GM12878 (cell line): ENCODE data around the gene CCDC88C. TPM values are rescaled to one million over a fixed set of nuclear protein-coding genes. Genes with fewer than 3 reads are reported as not detected.

Source experiments
- ATAC-seq: fragments of 200-7000 bp; cut with Tn5 transposase; 3 replicates; pipeline ENCODE4 v1.9.1; 2020; ENCODE audit warnings: mild to moderate bottlenecking, moderate library complexity
- BruUV-seq: library from RNA; stranded (reverse); fragments of 400-500 nt; replicated peaks from 2 replicates; lab custom pipeline; 2021; lab: Mats Ljungman, UMichigan
- CTCF ChIA-PET: fragments of 300-600 bp; sonication (Branson Sonifier 250); formaldehyde crosslinking; extraction: SDS; loops from one replicate; lab custom pipeline; 2021; ENCODE audit warnings: inconsistent platforms; lab: Yijun Ruan, JAX
- POLR2A ChIA-PET: fragments of 350-600 bp; formaldehyde crosslinking; extraction: SDS; loops from one replicate; lab custom pipeline; 2021; ENCODE audit warnings: inconsistent platforms; lab: Charles Lee
- RAD21 ChIA-PET: fragments of 300-600 bp; sonication (Branson Sonifier 250); formaldehyde crosslinking; loops from one replicate; lab custom pipeline; 2023; ENCODE audit warnings: antibody characterized with exemption; ENCODE audit not compliant: unreplicated experiment; lab: Charles Lee
- SMC1A ChIA-PET: fragments of 300-600 bp; sonication (Branson Sonifier 250); formaldehyde crosslinking; loops from one replicate; lab custom pipeline; 2023; ENCODE audit not compliant: unreplicated experiment, uncharacterized antibody; lab: Charles Lee
- DNase-seq: peaks from one replicate; pipeline ENCODE4 v3.0.0-alpha.2; 2011; ENCODE audit warnings: low read depth, low spot score
- FAIRE-seq: peaks from 3 replicates; lab custom pipeline; 2011; peaks lifted over from hg19 to GRCh38; lab: Jason Lieb, UNC
- H2AFZ ChIP-seq: 2 replicates; pipeline ENCODE4 v1.6.0; 2011; ENCODE audit warnings: low read depth, low read length, control low read depth; ENCODE audit not compliant: control insufficient read depth
- H3K27ac ChIP-seq: 2 replicates; pipeline ENCODE4 v1.5.1; 2011; ENCODE audit warnings: control low read depth; ENCODE audit not compliant: control insufficient read depth, insufficient read depth
- H3K27me3 ChIP-seq, 2 experiments: replicated peaks in 1 of 2; 2 replicates each; pipeline versions ENCODE4 v1.6.0 to v1.6.1; 2011; ENCODE audit warnings: low read length in 1 of 2; ENCODE audit not compliant: control insufficient read depth in 2 of 2, insufficient read depth in 2 of 2
- H3K36me3 ChIP-seq, 2 experiments: 2 replicates each; pipeline ENCODE4 v1.5.1; 2011; ENCODE audit warnings: low read length in 1 of 2; ENCODE audit not compliant: control insufficient read depth in 2 of 2, insufficient read depth in 2 of 2
- H3K4me1 ChIP-seq: 2 replicates; pipeline ENCODE4 v1.6.1; 2011; ENCODE audit warnings: mild to moderate bottlenecking, low read length, moderate library complexity, mixed read lengths; ENCODE audit not compliant: control insufficient read depth, insufficient read depth
- H3K4me2 ChIP-seq: 2 replicates; pipeline ENCODE4 v1.6.0; 2011; ENCODE audit warnings: control low read depth; ENCODE audit not compliant: control insufficient read depth, insufficient read depth
- H3K4me3 ChIP-seq: fragments of 200-600 bp; sonication (generic); 2 replicates; pipeline ENCODE4 v1.5.1; 2016
- H3K79me2 ChIP-seq: 2 replicates; pipeline ENCODE4 v1.6.0; 2011; ENCODE audit warnings: low read length; ENCODE audit not compliant: control insufficient read depth, insufficient read depth
- H3K9ac ChIP-seq: 2 replicates; pipeline ENCODE4 v1.8.0; 2011; ENCODE audit warnings: low read length, control low read depth, mixed read lengths; ENCODE audit not compliant: control insufficient read depth, insufficient read depth
- H3K9me3 ChIP-seq: replicated peaks from 3 replicates; pipeline ENCODE4 v1.5.1; 2011; ENCODE audit warnings: mild to moderate bottlenecking, low read length; ENCODE audit not compliant: control insufficient read depth, insufficient read depth
- H4K20me1 ChIP-seq: 2 replicates; pipeline ENCODE4 v1.6.0; 2011; ENCODE audit not compliant: control insufficient read depth, insufficient read depth
- BCL3 ChIP-seq: IDR thresholded peaks from 2 replicates; pipeline ENCODE4 v1.6.1; 2011; ENCODE audit warnings: borderline replicate concordance, low read depth, mild to moderate bottlenecking, moderate library complexity, low read length; ENCODE audit not compliant: insufficient read depth, poor library complexity, severe bottlenecking
- HDAC6 ChIP-seq: fragments of 200-600 bp; sonication (generic); IDR thresholded peaks from one replicate; pipeline ENCODE4 v1.8.0; 2017; ENCODE audit warnings: antibody characterized with exemption; ENCODE audit not compliant: unreplicated experiment
- WGBS: methylation state at CpG from one replicate; pipeline ENCODE4 v1.1.6; 2016; ENCODE audit warnings: low lambda C conversion rate; ENCODE audit not compliant: insufficient replicate concordance, insufficient coverage; ENCODE audit errors: missing lambda C conversion rate; 5-methylcytosine and 5-hydroxymethylcytosine counted together
- in situ Hi-C: fragments of 300-500 bp; cut with MboI; formaldehyde crosslinking; loops from 9 replicates; pipeline ENCODE4 v1.14.3; 2018; ENCODE audit warnings: mixed read lengths
- intact Hi-C: fragments of 100-400 bp; cut with micrococcal nuclease; formaldehyde crosslinking; loops from one replicate; pipeline ENCODE4 v1.14.2; 2022; ENCODE audit not compliant: unreplicated experiment
- polyA plus RNA-seq, 11 experiments: library from polyadenylated mRNA; depleted of rRNA in 4 of 11; unstranded in 6 of 11; stranded (reverse) in 5 of 11; fragments of >200 nt; fragmentation: Nextera tagmentation in 4 of 11; fragmentation: Illumina TruSeq in 1 of 11; extraction: Ambion mirVana in 4 of 11; extraction: Trizol in 1 of 11; gene quantifications; 1 replicate in 1 of 11; 2 replicates in 10 of 11; pipeline versions ENCODE4 v1.2.1 to v1.2.3, GENCODE V29; 2011 to 2016; ENCODE audit warnings: inconsistent platforms in 2 of 11, missing spikeins in 2 of 11, low read depth in 1 of 11
- total RNA-seq, 4 experiments: library from RNA; depleted of rRNA in 3 of 4; stranded (reverse); fragments of >200 nt in 3 of 4; fragmentation: Illumina TruSeq in 1 of 4; extraction: Trizol in 1 of 4; gene quantifications; 2 replicates each; pipeline versions ENCODE4 v1.2.1 to v1.2.3, GENCODE V29; 2013 to 2021
- TF ChIP-seq, protein P1 (sequence below): IDR thresholded peaks from 2 replicates; pipeline ENCODE4 v1.6.1; 2011; ENCODE audit warnings: mild to moderate bottlenecking, low read depth, low read length, moderate library complexity; ENCODE audit not compliant: insufficient replicate concordance

Gene CCDC88C
- total and polyA plus RNA-seq, 10 of the 15 experiments (the other 5 are each of a cell fraction or from before 2014, with no cell fraction given), result 4.0 to 79.6 (median 36.6) TPM

DNA sequence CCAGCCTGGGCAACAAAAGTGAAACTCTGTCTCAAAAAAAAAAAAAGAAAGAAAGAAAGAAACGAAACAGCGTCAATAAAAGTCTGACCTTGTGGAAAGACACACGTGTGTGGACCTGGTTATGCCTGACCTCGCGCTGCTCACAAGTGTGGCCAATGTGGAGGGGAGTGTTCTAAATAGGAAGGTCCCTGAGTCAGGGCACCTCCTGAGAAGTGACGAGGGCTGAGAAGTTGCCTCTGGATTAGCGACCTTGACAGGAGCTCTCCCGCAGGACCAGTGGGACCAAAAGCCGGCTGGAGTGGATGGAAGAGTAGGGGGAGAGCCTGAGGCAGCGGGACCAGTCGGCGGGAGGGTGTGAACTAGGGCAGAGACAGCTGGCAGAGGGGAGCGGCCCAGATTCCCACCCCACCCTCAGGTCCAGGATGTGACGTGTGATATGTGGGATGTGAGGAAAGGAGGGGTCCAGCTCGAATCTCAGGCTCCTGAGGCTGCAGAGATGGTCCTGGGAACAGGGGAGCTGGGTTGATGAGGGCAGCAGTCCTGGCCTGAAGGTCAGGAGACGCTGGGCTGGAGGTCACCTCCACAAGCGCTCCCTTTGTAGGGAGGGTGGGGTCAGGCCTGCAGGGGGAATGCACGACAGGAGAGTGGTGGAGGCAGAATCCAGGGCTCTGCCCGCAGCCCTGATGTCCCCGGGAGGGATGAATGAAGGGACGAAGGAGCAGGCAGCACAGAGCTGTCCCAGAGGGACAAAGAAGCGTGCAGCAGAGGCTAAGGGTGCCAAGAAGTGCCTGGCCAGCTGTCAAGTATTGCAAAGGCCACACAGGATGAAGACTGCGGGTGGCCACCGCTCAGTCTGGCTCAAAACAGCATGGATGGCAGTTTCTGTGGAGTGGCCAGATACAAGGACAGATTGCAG is 148.3 kb downstream of the CCDC88C start:
- in situ Hi-C loops, result no loop called here
- H3K9me3 ChIP-seq, result no peaks in the 10 kb centered on the region
- FAIRE-seq, result no peak
- TF ChIP-seq BCL3, result peak; percentile 16
- TF ChIP-seq, protein P1, sequence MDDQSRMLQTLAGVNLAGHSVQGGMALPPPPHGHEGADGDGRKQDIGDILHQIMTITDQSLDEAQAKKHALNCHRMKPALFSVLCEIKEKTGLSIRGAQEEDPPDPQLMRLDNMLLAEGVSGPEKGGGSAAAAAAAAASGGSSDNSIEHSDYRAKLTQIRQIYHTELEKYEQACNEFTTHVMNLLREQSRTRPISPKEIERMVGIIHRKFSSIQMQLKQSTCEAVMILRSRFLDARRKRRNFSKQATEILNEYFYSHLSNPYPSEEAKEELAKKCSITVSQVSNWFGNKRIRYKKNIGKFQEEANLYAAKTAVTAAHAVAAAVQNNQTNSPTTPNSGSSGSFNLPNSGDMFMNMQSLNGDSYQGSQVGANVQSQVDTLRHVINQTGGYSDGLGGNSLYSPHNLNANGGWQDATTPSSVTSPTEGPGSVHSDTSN, result no peak
- no peak for TF ChIP-seq HDAC6
- TF ChIP-seq, all 136 proteins: peak for 1
- no peak for ATAC-seq
- ChIA-PET SMC1A (interaction anchor here (0.7 to 2.5 kb wide), 9 partner anchors 12 to 1837 kb away, joined by 3 to 6 read pairs (median 3); partner anchors contain the start of gene GPR68), POLR2A (no interaction called here), CTCF (interaction anchor here (0.9 kb wide), 1 partner anchor 92 kb away, joined by 3 read pairs; no protein-coding TSS in a partner anchor), RAD21 (no interaction called here)
- Histone ChIP-seq H3K36me3 (peaks cover 9 to 20% of the 10 kb centered on the region in 2 experiments; a peak in 3 of 4 replicates), H3K79me2 (no peaks in the 10 kb centered on the region), H4K20me1 (no peaks in the 10 kb centered on the region), H3K4me1 (no peaks in the 10 kb centered on the region), H3K27me3 (peaks cover 0 to 4% of the 10 kb centered on the region in 2 experiments; a peak in 1 of 4 replicates), H3K27ac (no peak overlapping the region), H3K4me2 (no peak overlapping the region), H2AFZ (no peak overlapping the region), H3K4me3 (no peak overlapping the region), H3K9ac (no peak overlapping the region)
- 92% methylated on average over 24 of the region's 24 CpGs for WGBS
- DNase-seq, result no peak
- intact Hi-C loops, result no loop called here
- BruUV-seq, result no TSS peak
